BLaER1 treated with 17β-estradiol and CSF1 and Interleukin-3, amounts not matched to agents 10 nM and 100 nM (cell line): ENCODE results near the gene DUOX2.
"Not testable (repeated sequence)": the region's sequence is repeated elsewhere in the genome, so short reads cannot be mapped to it uniquely, and the experiment has no call there.

Experiments used
- H3K27ac ChIP-seq, 11 experiments: shearing (Covaris generic); formaldehyde crosslinking; 2 replicates each; pipeline ENCODE4 v1.8.1; 2022
- H3K27me3 ChIP-seq, 11 experiments: shearing (Covaris generic); formaldehyde crosslinking; 2 replicates each; pipeline ENCODE4 v1.8.1; 2022
- H3K36me3 ChIP-seq, 11 experiments: shearing (Covaris generic); formaldehyde crosslinking; 2 replicates each; pipeline ENCODE4 v1.8.1; 2022
- H3K4me1 ChIP-seq, 10 experiments: shearing (Covaris generic); formaldehyde crosslinking; 2 replicates each; pipeline ENCODE4 v1.8.1; 2022
- H3K4me2 ChIP-seq, 11 experiments: shearing (Covaris generic); formaldehyde crosslinking; 2 replicates each; pipeline ENCODE4 v1.8.1; 2022
- H3K4me3 ChIP-seq, 10 experiments: shearing (Covaris generic); formaldehyde crosslinking; 2 replicates each; pipeline ENCODE4 v1.8.1; 2022
- H3K9ac ChIP-seq, 11 experiments: shearing (Covaris generic); formaldehyde crosslinking; 2 replicates each; pipeline ENCODE4 v1.8.1; 2022
- H3K9me3 ChIP-seq, 11 experiments: shearing (Covaris generic); formaldehyde crosslinking; replicated peaks in 1 of 11; 2 replicates each; pipeline ENCODE4 v1.8.1; 2022
- H4K20me1 ChIP-seq, 11 experiments: shearing (Covaris generic); formaldehyde crosslinking; 2 replicates each; pipeline ENCODE4 v1.8.1; 2022
- Cebpa-rat ChIP-seq, 11 experiments: shearing (Covaris generic); IDR thresholded peaks; 2 replicates each; pipeline ENCODE4 v1.8.1; 2022

DUOX2 gene

GRCh38 chr15:45091576-45091975, 22.4 kb downstream of the DUOX2 start:
- Histone ChIP-seq H3K27me3 (no peaks in the 10 kb centered on the region), H3K27ac (no peak overlapping the region), H3K9ac (no peak overlapping the region), H3K9me3 (no peaks in the 10 kb centered on the region), H4K20me1 (no peaks in the 10 kb centered on the region; a peak in 1 of 22 replicates), H3K36me3 (no peaks in the 10 kb centered on the region), H3K4me3 (no peak overlapping the region), H3K4me1 (no peaks in the 10 kb centered on the region), H3K4me2 (no peak overlapping the region)
- no peak for TF ChIP-seq Cebpa-rat (IDR thresholded peaks at IDR 0.05)

- H3K9ac ChIP-seq = no peak overlapping the region
Observed at GRCh38 chr15:45091161-45091560, 22.8 kb downstream of the DUOX2 start.

GRCh38 chr15:45089712-45090373, 24.1 kb downstream of the DUOX2 start:
- Histone ChIP-seq H3K27me3 (no peaks in the 10 kb centered on the region), H3K4me2 (no peak overlapping the region), H3K9me3 (no peaks in the 10 kb centered on the region), H3K4me3 (no peak overlapping the region), H3K27ac (no peak overlapping the region), H3K36me3 (no peaks in the 10 kb centered on the region), H4K20me1 (no peaks in the 10 kb centered on the region), H3K4me1 (no peaks in the 10 kb centered on the region), H3K9ac (no peak overlapping the region)
- no peak for TF ChIP-seq Cebpa-rat (IDR thresholded peaks at IDR 0.05)

More at GRCh38 chr15:45091161-45091560, 22.8 kb downstream of the DUOX2 start:
- no peaks in the 10 kb centered on the region for H3K36me3 ChIP-seq
- no peak overlapping the region for H3K27ac ChIP-seq
- no peak overlapping the region for H3K4me3 ChIP-seq
- TF ChIP-seq Cebpa-rat (IDR thresholded peaks at IDR 0.05) = no peak
- no peak overlapping the region for H3K4me2 ChIP-seq
- no peaks in the 10 kb centered on the region for H3K27me3 ChIP-seq
- no peaks in the 10 kb centered on the region for H3K9me3 ChIP-seq
- H4K20me1 ChIP-seq = no peaks in the 10 kb centered on the region; a peak in 1 of 22 replicates
- H3K4me1 ChIP-seq = no peaks in the 10 kb centered on the region

- H3K27me3 ChIP-seq = no peaks in the 10 kb centered on the region
- no peak for TF ChIP-seq Cebpa-rat (IDR thresholded peaks at IDR 0.05)
Observed at GRCh38 chr15:45088801-45089711, 24.9 kb downstream of the DUOX2 start.

GRCh38 chr15:45087513-45087912, 26.5 kb downstream of the DUOX2 start:
- Histone ChIP-seq H3K4me1 (no peaks in the 10 kb centered on the region), H3K4me2 (no peak overlapping the region), H3K27me3 (no peaks in the 10 kb centered on the region), H3K36me3 (no peaks in the 10 kb centered on the region), H3K27ac (no peak overlapping the region), H3K4me3 (no peak overlapping the region), H4K20me1 (no peaks in the 10 kb centered on the region), H3K9me3 (no peaks in the 10 kb centered on the region), H3K9ac (no peak overlapping the region)
- no peak for TF ChIP-seq Cebpa-rat (IDR thresholded peaks at IDR 0.05)

More at GRCh38 chr15:45088801-45089711, 24.9 kb downstream of the DUOX2 start:
- H3K36me3 ChIP-seq = no peaks in the 10 kb centered on the region
- no peak overlapping the region for H3K4me2 ChIP-seq
- H3K4me1 ChIP-seq = no peaks in the 10 kb centered on the region
- no peaks in the 10 kb centered on the region for H3K9me3 ChIP-seq
- H3K27ac ChIP-seq = no peak overlapping the region
- no peak overlapping the region for H3K9ac ChIP-seq
- no peaks in the 10 kb centered on the region for H4K20me1 ChIP-seq
- no peak overlapping the region for H3K4me3 ChIP-seq

- Histone ChIP-seq H3K4me2 (no peak overlapping the region), H4K20me1 (no peaks in the 10 kb centered on the region), H3K9ac (no peak overlapping the region), H3K27ac (no peak overlapping the region), H3K36me3 (no peaks in the 10 kb centered on the region), H3K4me3 (no peak overlapping the region), H3K27me3 (no peaks in the 10 kb centered on the region), H3K9me3 (no peaks in the 10 kb centered on the region), H3K4me1 (no peaks in the 10 kb centered on the region)
- TF ChIP-seq Cebpa-rat (IDR thresholded peaks at IDR 0.05) = no peak
Observed at GRCh38 chr15:45084163-45084562, 29.8 kb downstream of the DUOX2 start.

GRCh38 chr15:45083223-45083622, 30.7 kb downstream of the DUOX2 start:
- no peaks in the 10 kb centered on the region for H3K9me3 ChIP-seq
- H4K20me1 ChIP-seq = no peaks in the 10 kb centered on the region
- no peaks in the 10 kb centered on the region for H3K36me3 ChIP-seq
- no peak overlapping the region for H3K9ac ChIP-seq
- no peak for TF ChIP-seq Cebpa-rat (IDR thresholded peaks at IDR 0.05)
- H3K4me2 ChIP-seq = no peak overlapping the region
- no peaks in the 10 kb centered on the region for H3K4me1 ChIP-seq
- H3K27ac ChIP-seq = no peak overlapping the region
- H3K27me3 ChIP-seq = no peaks in the 10 kb centered on the region
- H3K4me3 ChIP-seq = no peak overlapping the region

- not testable (repeated sequence) for H3K4me1 ChIP-seq, H3K27me3 ChIP-seq, H3K9ac ChIP-seq, H4K20me1 ChIP-seq, H3K36me3 ChIP-seq, H3K9me3 ChIP-seq, H3K4me2 ChIP-seq, H3K27ac ChIP-seq, H3K4me3 ChIP-seq
Observed at GRCh38 chr15:45082412-45082811, 31.6 kb downstream of the DUOX2 start.

- not testable (repeated sequence) for H3K4me2 ChIP-seq, H3K9ac ChIP-seq, H3K27ac ChIP-seq
Observed at GRCh38 chr15:45080593-45080992, 33.4 kb downstream of the DUOX2 start.

GRCh38 chr15:45079628-45080246, 34.2 kb downstream of the DUOX2 start:
- H3K4me2 ChIP-seq, H3K9ac ChIP-seq, H3K4me1 ChIP-seq, H3K4me3 ChIP-seq, H3K27ac ChIP-seq, H3K9me3 ChIP-seq, H4K20me1 ChIP-seq, H3K36me3 ChIP-seq, H3K27me3 ChIP-seq: not testable (repeated sequence)

More at GRCh38 chr15:45080593-45080992, 33.4 kb downstream of the DUOX2 start:
- not testable (repeated sequence) for H3K4me1 ChIP-seq, H3K4me3 ChIP-seq, H4K20me1 ChIP-seq, H3K27me3 ChIP-seq, H3K9me3 ChIP-seq, H3K36me3 ChIP-seq

GRCh38 chr15:45079201-45079600, 34.8 kb downstream of the DUOX2 start:
- H3K4me2 ChIP-seq, H3K4me1 ChIP-seq, H3K9me3 ChIP-seq, H3K9ac ChIP-seq, H3K27me3 ChIP-seq, H3K36me3 ChIP-seq, H3K27ac ChIP-seq, H3K4me3 ChIP-seq, H4K20me1 ChIP-seq: not testable (repeated sequence)

GRCh38 chr15:45077391-45077790, 36.6 kb downstream of the DUOX2 start:
- H3K36me3 ChIP-seq, H3K9me3 ChIP-seq, H3K27me3 ChIP-seq, H3K9ac ChIP-seq, H3K27ac ChIP-seq, H4K20me1 ChIP-seq, H3K4me1 ChIP-seq, H3K4me3 ChIP-seq: not testable (repeated sequence)
- H3K4me2 ChIP-seq = peak overlapping the region in 1 of 11 experiments; percentile 46; a peak in 1 of 22 replicates
